SU-DHL-6 (cell line): ENCODE results near the gene PDE6G.

Source experiments
- EZH2phosphoT487 ChIP-seq: fragments of 200-600 bp; sonication (generic), shearing (Covaris generic); conservative IDR thresholded peaks from 2 replicates; pipeline ENCODE4 v1.6.1; 2018; ENCODE audit warnings: mild to moderate bottlenecking, antibody characterized with exemption, low read length, moderate library complexity, mixed read lengths
- TF ChIP-seq, protein P1 (sequence below): fragments of 200-600 bp; sonication (generic); IDR thresholded peaks from one replicate; pipeline ENCODE4 v1.5.1; 2017; ENCODE audit warnings: antibody characterized with exemption, mild to moderate bottlenecking, low read length, moderate library complexity; ENCODE audit not compliant: insufficient read depth, poor library complexity, severe bottlenecking

DNA sequence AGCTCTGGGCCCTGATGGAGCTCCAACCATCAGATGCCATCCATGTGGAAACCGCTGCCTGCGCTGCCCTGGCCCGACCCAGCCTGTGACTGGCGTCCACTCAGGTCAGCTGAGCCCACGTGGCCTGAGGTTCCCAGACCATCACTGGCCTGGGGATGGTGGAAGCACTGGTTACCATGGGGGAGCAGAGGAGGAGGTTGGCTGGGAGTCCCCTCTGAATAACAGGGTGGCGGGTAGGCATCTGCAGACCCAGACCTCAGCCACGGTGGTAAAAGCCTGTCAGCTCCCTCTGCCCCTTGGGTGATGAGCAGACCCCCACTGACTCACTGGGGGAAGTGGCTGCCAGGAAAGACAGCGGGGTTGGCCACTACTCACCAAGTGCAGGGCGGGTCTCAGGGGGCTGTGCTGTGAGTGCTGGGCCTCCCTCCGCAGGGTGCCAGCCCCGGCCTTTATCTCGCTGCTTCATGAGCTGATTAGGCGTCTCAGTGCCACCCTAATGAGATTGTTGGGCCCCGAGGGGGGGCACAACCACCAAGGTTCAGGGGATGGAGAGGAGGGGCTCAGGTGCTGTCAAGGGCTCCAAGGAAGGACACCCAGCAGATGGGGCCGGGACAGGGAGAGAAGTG lies at the start of gene PDE6G:
- TF ChIP-seq, protein P1, sequence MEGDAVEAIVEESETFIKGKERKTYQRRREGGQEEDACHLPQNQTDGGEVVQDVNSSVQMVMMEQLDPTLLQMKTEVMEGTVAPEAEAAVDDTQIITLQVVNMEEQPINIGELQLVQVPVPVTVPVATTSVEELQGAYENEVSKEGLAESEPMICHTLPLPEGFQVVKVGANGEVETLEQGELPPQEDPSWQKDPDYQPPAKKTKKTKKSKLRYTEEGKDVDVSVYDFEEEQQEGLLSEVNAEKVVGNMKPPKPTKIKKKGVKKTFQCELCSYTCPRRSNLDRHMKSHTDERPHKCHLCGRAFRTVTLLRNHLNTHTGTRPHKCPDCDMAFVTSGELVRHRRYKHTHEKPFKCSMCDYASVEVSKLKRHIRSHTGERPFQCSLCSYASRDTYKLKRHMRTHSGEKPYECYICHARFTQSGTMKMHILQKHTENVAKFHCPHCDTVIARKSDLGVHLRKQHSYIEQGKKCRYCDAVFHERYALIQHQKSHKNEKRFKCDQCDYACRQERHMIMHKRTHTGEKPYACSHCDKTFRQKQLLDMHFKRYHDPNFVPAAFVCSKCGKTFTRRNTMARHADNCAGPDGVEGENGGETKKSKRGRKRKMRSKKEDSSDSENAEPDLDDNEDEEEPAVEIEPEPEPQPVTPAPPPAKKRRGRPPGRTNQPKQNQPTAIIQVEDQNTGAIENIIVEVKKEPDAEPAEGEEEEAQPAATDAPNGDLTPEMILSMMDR, result no peak
- no peak for TF ChIP-seq EZH2phosphoT487
